Mononuclear cell (primary cell): Measurements from ENCODE around the gene SACM1L. TPM values are rescaled to one million over a fixed set of nuclear protein-coding genes. Genes with fewer than 3 reads are reported as not detected.

Experiments
- H3K27me3 ChIP-seq: 2 replicates; pipeline ENCODE4 v1.6.0; 2011; ENCODE audit warnings: low read length, control low read depth; ENCODE audit not compliant: insufficient read depth
- H3K4me1 ChIP-seq: 2 replicates; pipeline ENCODE4 v1.5.1; 2011; ENCODE audit warnings: mild to moderate bottlenecking, low read length, control low read depth; ENCODE audit not compliant: insufficient read depth
- H3K4me3 ChIP-seq: 2 replicates; pipeline ENCODE4 v1.5.1; 2011; ENCODE audit warnings: mild to moderate bottlenecking, low read length, moderate library complexity
- H3K9me3 ChIP-seq: 2 replicates; pipeline ENCODE4 v1.5.1; 2011; ENCODE audit warnings: low read depth, mild to moderate bottlenecking, control low read depth, low read length
- total RNA-seq: library from RNA; depleted of rRNA; stranded (reverse); fragments of >200 nt; gene quantifications from one replicate; pipeline ENCODE4 v1.2.3, GENCODE V29; 2012

SACM1L gene
- total RNA-seq, 1 donor, result 42.7 TPM

DNA sequence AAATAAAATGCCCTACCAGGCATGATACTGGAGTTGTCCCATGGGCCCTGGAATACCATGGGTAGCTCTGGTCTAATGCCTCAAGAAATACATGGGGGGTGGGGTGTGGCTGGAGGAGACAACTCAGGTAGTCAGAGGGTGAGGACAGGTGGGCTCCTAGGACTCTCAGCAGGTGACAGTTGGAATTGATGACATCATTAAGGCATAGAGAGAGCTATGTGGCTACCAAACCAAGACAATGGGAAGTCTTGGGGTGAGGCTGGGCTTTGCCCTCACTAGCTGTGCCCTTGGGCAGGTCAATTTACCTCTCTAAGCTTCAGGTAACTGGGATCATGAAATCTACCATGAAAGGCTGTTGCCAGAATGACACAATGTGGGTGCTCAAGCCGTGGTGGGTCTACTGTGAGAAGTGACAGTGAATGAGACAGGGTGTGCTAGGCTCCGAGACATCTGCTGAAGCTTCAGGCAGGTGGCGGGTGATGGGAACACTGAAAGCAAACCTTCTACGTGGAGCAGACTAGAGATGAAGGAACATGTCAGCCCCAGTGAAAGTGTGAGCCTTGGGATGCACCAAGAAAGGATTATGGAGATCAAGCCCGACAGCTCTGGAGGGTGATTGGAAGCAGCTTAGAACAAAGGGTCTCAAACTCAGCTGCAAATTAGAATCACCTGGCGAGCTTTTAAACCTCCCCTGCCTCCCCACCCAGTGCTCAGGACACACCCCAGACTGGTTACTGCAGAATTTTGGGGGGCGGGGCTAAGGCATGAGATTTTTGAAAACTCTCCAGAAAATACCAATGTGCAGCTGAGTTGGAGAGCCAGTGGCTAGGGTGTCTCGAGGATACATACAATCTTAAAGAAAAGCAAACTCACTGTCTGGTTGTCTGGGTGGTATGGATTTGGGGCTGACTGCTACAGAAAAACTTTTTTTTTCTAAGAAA is 85.7 kb downstream of the SACM1L start:
- no peaks in the 10 kb centered on the region for H3K27me3 ChIP-seq
- H3K4me1 ChIP-seq, result no peaks in the 10 kb centered on the region
- no peak overlapping the region for H3K4me3 ChIP-seq
- no peaks in the 10 kb centered on the region for H3K9me3 ChIP-seq

GRCh38 chr3:45775571-45776300 is 86.5 kb downstream of the SACM1L start:
- Histone ChIP-seq H3K4me3 (no peak overlapping the region), H3K9me3 (no peaks in the 10 kb centered on the region), H3K27me3 (no peaks in the 10 kb centered on the region), H3K4me1 (no peaks in the 10 kb centered on the region)

GRCh38 chr3:45776301-45776595 is 87.1 kb downstream of the SACM1L start:
- Histone ChIP-seq H3K27me3 (no peaks in the 10 kb centered on the region), H3K9me3 (no peaks in the 10 kb centered on the region), H3K4me1 (no peaks in the 10 kb centered on the region), H3K4me3 (no peak overlapping the region)

GRCh38 chr3:45776611-45777010 is 87.4 kb downstream of the SACM1L start:
- no peaks in the 10 kb centered on the region for H3K9me3 ChIP-seq

GRCh38 chr3:45777111-45777745 is 88.0 kb downstream of the SACM1L start:
- no peaks in the 10 kb centered on the region for H3K9me3 ChIP-seq
- H3K27me3 ChIP-seq, result no peaks in the 10 kb centered on the region
- no peak overlapping the region for H3K4me3 ChIP-seq
- no peaks in the 10 kb centered on the region for H3K4me1 ChIP-seq

More at GRCh38 chr3:45776611-45777010, 87.4 kb downstream of the SACM1L start:
- H3K4me1 ChIP-seq, result no peaks in the 10 kb centered on the region
- H3K27me3 ChIP-seq, result no peaks in the 10 kb centered on the region
- no peak overlapping the region for H3K4me3 ChIP-seq

DNA sequence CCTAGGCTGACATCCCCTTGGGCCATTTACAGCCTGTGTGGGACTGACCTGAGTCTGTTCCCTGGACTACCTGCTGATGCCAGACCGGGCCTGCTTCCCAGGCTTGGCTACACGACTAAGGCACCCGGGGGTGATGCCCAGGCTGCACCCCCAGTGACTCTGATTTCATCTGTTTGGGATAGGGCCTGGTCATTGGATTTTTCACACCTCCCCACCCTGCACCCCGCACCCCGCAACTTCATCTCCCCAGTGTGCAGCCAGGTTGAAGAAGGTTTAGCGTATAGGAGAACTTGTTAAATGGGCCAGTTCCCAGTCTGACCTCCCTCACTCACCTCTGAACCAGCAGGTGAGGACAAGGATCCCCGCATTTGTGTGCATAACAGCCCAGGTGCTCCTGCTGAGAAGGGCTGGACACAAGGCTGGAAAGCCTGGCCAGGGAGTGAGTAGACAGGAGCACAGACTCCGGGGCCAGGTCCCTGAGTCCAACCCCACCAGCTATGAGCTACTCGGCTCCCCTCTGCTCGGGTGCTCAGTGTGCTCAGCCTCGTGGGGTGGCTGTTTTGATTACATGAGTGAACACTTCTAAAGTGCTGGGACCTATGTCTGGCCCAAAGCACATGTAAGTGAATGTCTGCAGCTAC is 88.7 kb downstream of the SACM1L start:
- H3K4me1 ChIP-seq, result no peaks in the 10 kb centered on the region
- H3K27me3 ChIP-seq, result no peaks in the 10 kb centered on the region
- no peak overlapping the region for H3K4me3 ChIP-seq
- H3K9me3 ChIP-seq, result no peaks in the 10 kb centered on the region

- H3K4me1 ChIP-seq, result no peaks in the 10 kb centered on the region
- H3K9me3 ChIP-seq, result no peaks in the 10 kb centered on the region
These were observed 89.6 kb downstream of the SACM1L start for GRCh38 chr3:45778761-45779201.

DNA sequence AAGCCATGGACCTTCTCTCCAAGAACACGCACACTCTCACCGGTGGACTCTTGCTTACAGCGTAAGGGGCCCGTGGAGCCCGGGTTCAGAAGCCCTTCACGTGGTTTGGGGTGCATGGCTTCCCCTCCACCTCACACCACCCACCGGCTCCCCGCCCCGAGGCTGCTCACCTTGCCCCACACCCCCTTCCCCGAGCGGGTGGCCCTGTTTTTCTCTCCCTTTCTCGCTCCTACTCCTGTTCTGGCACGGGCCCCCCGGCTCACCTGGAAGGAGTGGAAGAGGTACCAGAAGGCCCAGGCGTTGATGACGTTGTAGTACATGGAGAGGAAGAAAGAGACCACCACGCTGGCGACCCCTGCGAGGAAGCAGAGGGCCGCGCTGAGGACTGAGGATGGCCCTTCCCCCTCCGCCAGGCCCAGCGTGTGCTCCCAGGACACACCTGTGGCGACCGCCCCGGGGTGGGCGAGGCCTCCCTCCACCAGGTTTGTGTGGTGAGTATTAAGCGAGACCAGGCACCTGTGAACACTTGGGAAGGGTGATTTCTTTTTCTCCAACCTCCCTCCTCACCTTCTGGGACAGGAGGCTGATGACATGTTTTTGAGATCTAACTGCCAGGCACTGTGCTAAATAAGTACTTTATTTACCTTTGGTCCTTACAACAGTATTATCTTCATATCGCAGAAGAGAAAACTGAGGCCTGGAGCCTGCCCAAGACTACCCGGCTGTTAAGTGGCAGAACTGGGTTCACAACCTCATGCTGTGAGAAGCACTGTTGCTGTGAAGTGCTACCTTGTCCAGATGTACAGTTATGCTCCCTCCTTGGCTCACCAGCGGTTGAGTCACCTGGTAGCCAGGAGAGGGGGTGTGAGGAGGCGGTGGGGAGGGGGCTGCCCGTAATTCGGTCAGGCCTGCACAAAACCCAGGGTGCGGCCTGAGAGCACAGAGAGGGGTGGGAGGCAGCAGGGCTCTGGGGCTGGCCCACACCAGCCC is 90.8 kb downstream of the SACM1L start:
- Histone ChIP-seq H3K4me3 (no peak overlapping the region), H3K9me3 (no peaks in the 10 kb centered on the region), H3K27me3 (no peaks in the 10 kb centered on the region), H3K4me1 (no peaks in the 10 kb centered on the region)

More at GRCh38 chr3:45778761-45779201, 89.6 kb downstream of the SACM1L start:
- Histone ChIP-seq H3K27me3 (no peaks in the 10 kb centered on the region), H3K4me3 (no peak overlapping the region)

DNA sequence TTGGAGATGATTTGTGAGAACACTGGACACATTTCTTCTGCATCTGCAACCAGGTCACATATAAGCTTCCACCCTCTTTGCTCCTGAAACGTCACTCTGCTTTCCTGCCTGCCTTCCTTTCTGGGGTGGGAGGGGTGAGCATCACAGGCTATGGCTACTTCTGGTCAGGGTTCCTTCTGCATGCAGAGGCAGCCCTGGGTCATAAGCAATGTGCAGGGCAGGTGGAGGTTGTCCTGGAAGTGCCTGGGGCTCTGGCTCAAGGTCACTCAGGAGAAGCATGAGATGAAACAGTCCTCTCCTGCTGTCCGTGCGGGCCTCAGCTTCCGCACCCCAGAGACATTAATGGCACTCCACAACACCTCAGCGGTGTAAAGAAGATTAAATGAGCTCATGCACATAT is 92.1 kb downstream of the SACM1L start:
- H3K4me1 ChIP-seq, result no peaks in the 10 kb centered on the region
- no peaks in the 10 kb centered on the region for H3K27me3 ChIP-seq
- no peaks in the 10 kb centered on the region for H3K9me3 ChIP-seq
- H3K4me3 ChIP-seq, result no peak overlapping the region

- H3K4me1 ChIP-seq, result no peaks in the 10 kb centered on the region
- H3K9me3 ChIP-seq, result no peaks in the 10 kb centered on the region
- H3K27me3 ChIP-seq, result no peaks in the 10 kb centered on the region
- H3K4me3 ChIP-seq, result no peak overlapping the region
These were observed 92.6 kb downstream of the SACM1L start for GRCh38 chr3:45781841-45782240.

DNA sequence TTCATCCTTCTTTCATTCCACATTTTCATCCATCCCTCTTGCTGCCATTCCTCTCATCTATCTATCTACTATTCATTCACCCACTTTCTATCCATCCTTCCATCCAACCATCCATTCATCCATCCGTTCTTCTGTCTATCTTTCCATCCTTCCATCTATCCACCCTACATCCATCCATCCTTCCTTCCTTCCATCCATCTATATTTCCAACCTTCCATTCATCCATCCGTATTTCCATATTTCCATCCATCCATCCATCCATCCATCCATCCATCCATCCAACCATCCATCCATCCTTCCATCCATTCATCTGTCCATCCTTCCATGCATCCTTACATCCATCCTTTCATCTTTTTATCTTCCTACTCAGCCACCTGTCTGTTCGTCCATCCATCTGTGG is 93.2 kb downstream of the SACM1L start:
- H3K4me1 ChIP-seq, result no peaks in the 10 kb centered on the region
- no peak overlapping the region for H3K4me3 ChIP-seq

DNA sequence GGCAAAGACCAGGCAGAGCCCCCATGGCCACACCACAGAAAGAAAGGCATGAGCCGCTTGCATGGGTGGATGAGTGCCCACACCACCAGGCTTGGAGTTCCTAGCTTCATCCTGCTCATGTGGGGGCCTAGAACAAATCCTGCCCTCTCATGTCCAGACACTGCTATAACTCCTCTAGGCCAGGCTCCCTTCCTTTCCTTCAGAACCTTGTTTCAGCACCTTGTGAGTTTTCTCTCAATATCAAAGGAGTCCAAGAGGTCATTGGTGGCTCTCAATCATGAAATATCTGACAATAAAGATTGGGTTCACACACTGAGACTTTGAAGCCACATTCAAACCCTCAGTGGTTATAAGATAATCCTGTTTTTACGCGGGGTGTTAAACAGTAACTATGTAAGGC is 94.5 kb downstream of the SACM1L start:
- Histone ChIP-seq H3K4me3 (no peak overlapping the region), H3K27me3 (no peaks in the 10 kb centered on the region), H3K4me1 (no peaks in the 10 kb centered on the region), H3K9me3 (no peaks in the 10 kb centered on the region)

More for the DNA sequence above, 93.2 kb downstream of the SACM1L start:
- no peaks in the 10 kb centered on the region for H3K9me3 ChIP-seq
- no peaks in the 10 kb centered on the region for H3K27me3 ChIP-seq

DNA sequence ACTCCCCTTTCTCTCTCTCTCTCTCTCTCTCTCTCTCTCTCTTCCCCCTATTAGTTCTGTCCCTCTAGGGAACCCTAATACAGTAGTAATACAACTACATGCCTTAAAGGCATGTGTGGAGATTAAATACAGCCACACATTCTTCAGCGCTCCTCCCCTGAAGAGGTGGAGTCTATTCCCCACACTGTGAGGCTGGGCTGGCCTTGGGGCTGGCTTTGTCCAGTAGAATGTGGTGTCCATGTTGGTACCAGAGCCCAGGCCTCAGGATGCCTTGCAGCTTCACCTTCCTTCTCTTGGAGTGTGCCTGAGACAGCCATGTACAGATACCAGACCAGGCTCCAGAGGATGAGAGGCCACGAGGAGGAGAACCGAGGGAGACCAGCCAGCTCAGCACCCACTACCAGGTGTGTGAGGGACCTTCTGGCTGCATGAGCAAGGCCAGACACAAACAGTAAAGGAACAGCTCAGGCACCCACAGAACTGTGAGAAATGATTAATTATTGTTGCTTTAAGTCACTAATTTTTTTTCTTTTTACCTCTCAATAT is 96.5 kb downstream of the SACM1L start:
- Histone ChIP-seq H3K9me3 (peaks cover 8% of the 10 kb centered on the region), H3K4me1 (no peaks in the 10 kb centered on the region), H3K4me3 (no peak overlapping the region), H3K27me3 (no peaks in the 10 kb centered on the region)
